SK-N-SH (cell line): ENCODE results near the gene CD300A. TPM values are rescaled to one million over a fixed set of nuclear protein-coding genes. Genes with fewer than 3 reads are reported as not detected.

Experiments used
- CTCF ChIA-PET: fragments of 300-600, 350-600 bp; formaldehyde crosslinking; extraction: SDS; loops from one replicate; lab custom pipeline; 2021; lab: Yijun Ruan, JAX
- POLR2A ChIA-PET: fragments of 350-600 bp; sonication (Branson Sonifier 250); formaldehyde crosslinking; extraction: SDS; loops from one replicate; lab custom pipeline; 2020; ENCODE audit warnings: antibody characterized with exemption, inconsistent platforms; lab: Yijun Ruan, JAX
- DNase-seq: peaks from one replicate; pipeline ENCODE4 v3.0.0; 2012
- H2AFZ ChIP-seq: fragments of 200-600 bp; sonication (generic); 2 replicates; pipeline ENCODE4 v1.8.1; 2016; ENCODE audit warnings: antibody characterized with exemption, mild to moderate bottlenecking, low read depth
- H3F3A ChIP-seq: fragments of 200-600 bp; sonication (generic); replicated peaks from 2 replicates; pipeline ENCODE3; 2016; ENCODE audit warnings: antibody characterized with exemption, mild to moderate bottlenecking; ENCODE audit not compliant: insufficient read depth
- H3K27ac ChIP-seq, 2 experiments: fragments of 200-500 bp in 1 of 2; fragments of 200-600 bp in 1 of 2; sonication (Bioruptor generic) in 1 of 2; sonication (generic), shearing (Covaris generic) in 1 of 2; 2 replicates each; pipeline versions ENCODE4 v1.5.1 to v1.6.1; 2014 to 2016; ENCODE audit warnings: low read depth in 2 of 2, inconsistent platforms in 1 of 2, low read length in 1 of 2, mild to moderate bottlenecking in 1 of 2, mixed read lengths in 1 of 2
- H3K27me3 ChIP-seq: fragments of 200-600 bp; sonication (generic), shearing (Covaris generic); 2 replicates; pipeline ENCODE4 v1.6.1; 2016; ENCODE audit warnings: mixed run types; ENCODE audit not compliant: insufficient read depth
- H3K36me3 ChIP-seq, 2 experiments: fragments of 200-500 bp in 1 of 2; fragments of 200-600 bp in 1 of 2; sonication (Bioruptor generic) in 1 of 2; sonication (generic) in 1 of 2; replicated peaks in 1 of 2; 2 replicates each; pipeline versions ENCODE3 to v1.5.1; 2014 to 2016; ENCODE audit warnings: low read length in 1 of 2, mild to moderate bottlenecking in 1 of 2; ENCODE audit not compliant: insufficient read depth in 2 of 2, control insufficient read depth in 1 of 2
- H3K4me1 ChIP-seq, 2 experiments: fragments of 200-500 bp in 1 of 2; fragments of 200-600 bp in 1 of 2; sonication (Bioruptor generic) in 1 of 2; sonication (generic), shearing (Covaris generic) in 1 of 2; 2 replicates each; pipeline versions ENCODE4 v1.5.1 to v1.6.1; 2014 to 2016; ENCODE audit warnings: low read depth in 1 of 2, low read length in 1 of 2, mixed run types in 1 of 2; ENCODE audit not compliant: insufficient read depth in 2 of 2, control insufficient read depth in 1 of 2
- H3K4me2 ChIP-seq: fragments of 200-600 bp; sonication (generic), shearing (Covaris generic); 2 replicates; pipeline ENCODE4 v1.6.1; 2017; ENCODE audit warnings: mixed run types
- H3K4me3 ChIP-seq, 2 experiments: fragments of 200-500 bp in 1 of 2; fragments of 200-600 bp in 1 of 2; sonication (Bioruptor generic) in 1 of 2; sonication (generic), shearing (Covaris generic) in 1 of 2; 2 replicates each; pipeline versions ENCODE4 v1.5.1 to v1.8.1; 2014 to 2016; ENCODE audit warnings: low read depth in 2 of 2, inconsistent platforms in 1 of 2, low read length in 1 of 2, mild to moderate bottlenecking in 1 of 2, mixed read lengths in 1 of 2, moderate library complexity in 1 of 2
- H3K79me2 ChIP-seq: fragments of 200-600 bp; sonication (generic); 2 replicates; pipeline ENCODE4 v1.8.1; 2017; ENCODE audit warnings: mild to moderate bottlenecking; ENCODE audit not compliant: insufficient read depth
- H3K9ac ChIP-seq: fragments of 200-600 bp; sonication (generic); 2 replicates; pipeline ENCODE4 v1.6.1; 2017; ENCODE audit warnings: mixed run types
- H3K9me2 ChIP-seq: fragments of 200-600 bp; sonication (generic); 2 replicates; pipeline ENCODE4 v1.6.1; 2017; ENCODE audit warnings: mixed run types
- H3K9me3 ChIP-seq: fragments of 200-600 bp; sonication (generic); 2 replicates; pipeline ENCODE4 v1.6.1; 2017; ENCODE audit warnings: mixed run types, mild to moderate bottlenecking, moderate library complexity
- H4K20me1 ChIP-seq: fragments of 200-600 bp; sonication (generic); 2 replicates; pipeline ENCODE4 v1.6.1; 2017; ENCODE audit warnings: mild to moderate bottlenecking, mixed run types; ENCODE audit not compliant: insufficient read depth
- EP300 ChIP-seq, 2 experiments: IDR thresholded peaks; 2 replicates each; pipeline versions ENCODE4 v1.4.0 to v1.6.1; 2012; ENCODE audit warnings: borderline replicate concordance in 1 of 2, low read depth in 1 of 2, low read length in 1 of 2
- FOXM1 ChIP-seq: IDR thresholded peaks from 2 replicates; pipeline ENCODE4 v1.4.0; 2012; ENCODE audit warnings: low read depth, mild to moderate bottlenecking
- GABPA ChIP-seq: IDR thresholded peaks from 2 replicates; pipeline ENCODE4 v1.4.0; 2012; ENCODE audit warnings: low read depth, mild to moderate bottlenecking
- GATA2 ChIP-seq: sonication (generic); formaldehyde crosslinking; IDR thresholded peaks from 2 replicates; pipeline ENCODE4 v1.5.0; 2020; ENCODE audit warnings: mild to moderate bottlenecking, missing genetic modification reagents
- JUND ChIP-seq: IDR thresholded peaks from 2 replicates; pipeline ENCODE4 v1.4.0; 2012
- MEF2A ChIP-seq: IDR thresholded peaks from 2 replicates; pipeline ENCODE4 v1.4.0; 2012; ENCODE audit warnings: low read depth, borderline replicate concordance
- NFIC ChIP-seq: IDR thresholded peaks from 2 replicates; pipeline ENCODE4 v1.4.0; 2012; ENCODE audit warnings: borderline replicate concordance
- NRF1 ChIP-seq: IDR thresholded peaks from 2 replicates; pipeline ENCODE4 v1.6.1; 2012; ENCODE audit warnings: low read depth, mild to moderate bottlenecking, low read length
- RCOR1 ChIP-seq: fragments of 150-350 bp; IDR thresholded peaks from 2 replicates; pipeline ENCODE4 v1.6.1; 2017; ENCODE audit warnings: antibody characterized with exemption, low read length
- RFX5 ChIP-seq: IDR thresholded peaks from 2 replicates; pipeline ENCODE4 v1.6.1; 2012; ENCODE audit warnings: mild to moderate bottlenecking, improper control_type of control experiment, low read length
- RXRA ChIP-seq: IDR thresholded peaks from 2 replicates; pipeline ENCODE4 v1.4.0; 2012; ENCODE audit warnings: low read depth, mild to moderate bottlenecking, borderline replicate concordance
- SMC3 ChIP-seq: IDR thresholded peaks from 2 replicates; pipeline ENCODE4 v1.6.1; 2012; ENCODE audit warnings: low read depth, low read length, improper control_type of control experiment
- TAF1 ChIP-seq: IDR thresholded peaks from 2 replicates; pipeline ENCODE4 v1.6.1; 2012; ENCODE audit warnings: low read depth, mild to moderate bottlenecking, low read length, moderate library complexity, borderline replicate concordance
- TEAD4 ChIP-seq: IDR thresholded peaks from 2 replicates; pipeline ENCODE4 v1.4.0; 2012; ENCODE audit warnings: mild to moderate bottlenecking, borderline replicate concordance; ENCODE audit not compliant: insufficient read depth
- YY1 ChIP-seq: IDR thresholded peaks from 2 replicates; pipeline ENCODE4 v1.4.0; 2012; ENCODE audit warnings: low read depth, mild to moderate bottlenecking
- WGBS: methylation state at CpG from one replicate; pipeline ENCODE4 v1.1.6; 2017; ENCODE audit warnings: low lambda C conversion rate; 5-methylcytosine and 5-hydroxymethylcytosine counted together
- polyA plus RNA-seq, 3 experiments: library from polyadenylated mRNA; depleted of rRNA; stranded (reverse); fragments of >200 nt; gene quantifications; 2 replicates each; pipeline ENCODE4 v1.2.3, GENCODE V29; 2012
- TF ChIP-seq, protein P1 (sequence below): IDR thresholded peaks from 2 replicates; pipeline ENCODE4 v1.4.0; 2012; ENCODE audit warnings: low read depth, borderline replicate concordance
- TF ChIP-seq, protein P2 (sequence below): IDR thresholded peaks from 2 replicates; pipeline ENCODE4 v1.6.1; 2012; ENCODE audit warnings: mild to moderate bottlenecking, low read depth, low read length, moderate library complexity

CD300A gene
- polyA plus RNA-seq, 1 of the 3 experiments (the other 2 are of a cell fraction): not detected

DNA sequence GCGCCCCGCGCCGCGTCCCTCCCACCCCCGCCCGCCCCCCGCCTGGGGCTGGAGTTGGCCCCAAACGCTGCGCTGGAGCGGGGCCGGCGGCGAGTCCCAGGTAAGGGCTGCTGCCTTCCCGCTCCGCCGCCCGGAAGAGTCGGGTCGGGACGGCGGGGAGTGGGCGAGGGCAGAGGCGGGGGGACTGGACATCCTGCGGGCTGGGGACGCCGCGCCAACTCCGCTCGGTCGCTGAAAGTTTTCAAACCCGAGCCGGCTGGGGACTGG is 34.1 kb upstream of the CD300A start:
- peaks cover 0 to 11% of the 10 kb centered on the region in 2 experiments; a peak in 1 of 4 replicates for H3K4me1 ChIP-seq
- no peaks in the 10 kb centered on the region for H3F3A ChIP-seq
- H3K4me3 ChIP-seq: no peak overlapping the region; a peak in 1 of 4 replicates
- TF ChIP-seq RFX5 (no peak), TAF1 (no peak), NFIC (no peak), SMC3 (no peak), GATA2 (no peak), RCOR1 (no peak), JUND (no peak), TEAD4 (no peak), FOXM1 (no peak), EP300 (IDR thresholded peaks at IDR 0.05; ENCODE audit: borderline replicate concordance in 1 of 2, low read depth in 1 of 2, low read length in 1 of 2) (no peak), GABPA (no peak), RXRA (no peak), MEF2A (no peak), NRF1 (no peak), YY1 (no peak)
- TF ChIP-seq, protein P1, sequence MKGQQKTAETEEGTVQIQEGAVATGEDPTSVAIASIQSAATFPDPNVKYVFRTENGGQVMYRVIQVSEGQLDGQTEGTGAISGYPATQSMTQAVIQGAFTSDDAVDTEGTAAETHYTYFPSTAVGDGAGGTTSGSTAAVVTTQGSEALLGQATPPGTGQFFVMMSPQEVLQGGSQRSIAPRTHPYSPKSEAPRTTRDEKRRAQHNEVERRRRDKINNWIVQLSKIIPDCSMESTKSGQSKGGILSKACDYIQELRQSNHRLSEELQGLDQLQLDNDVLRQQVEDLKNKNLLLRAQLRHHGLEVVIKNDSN: no peak
- TF ChIP-seq, protein P2, sequence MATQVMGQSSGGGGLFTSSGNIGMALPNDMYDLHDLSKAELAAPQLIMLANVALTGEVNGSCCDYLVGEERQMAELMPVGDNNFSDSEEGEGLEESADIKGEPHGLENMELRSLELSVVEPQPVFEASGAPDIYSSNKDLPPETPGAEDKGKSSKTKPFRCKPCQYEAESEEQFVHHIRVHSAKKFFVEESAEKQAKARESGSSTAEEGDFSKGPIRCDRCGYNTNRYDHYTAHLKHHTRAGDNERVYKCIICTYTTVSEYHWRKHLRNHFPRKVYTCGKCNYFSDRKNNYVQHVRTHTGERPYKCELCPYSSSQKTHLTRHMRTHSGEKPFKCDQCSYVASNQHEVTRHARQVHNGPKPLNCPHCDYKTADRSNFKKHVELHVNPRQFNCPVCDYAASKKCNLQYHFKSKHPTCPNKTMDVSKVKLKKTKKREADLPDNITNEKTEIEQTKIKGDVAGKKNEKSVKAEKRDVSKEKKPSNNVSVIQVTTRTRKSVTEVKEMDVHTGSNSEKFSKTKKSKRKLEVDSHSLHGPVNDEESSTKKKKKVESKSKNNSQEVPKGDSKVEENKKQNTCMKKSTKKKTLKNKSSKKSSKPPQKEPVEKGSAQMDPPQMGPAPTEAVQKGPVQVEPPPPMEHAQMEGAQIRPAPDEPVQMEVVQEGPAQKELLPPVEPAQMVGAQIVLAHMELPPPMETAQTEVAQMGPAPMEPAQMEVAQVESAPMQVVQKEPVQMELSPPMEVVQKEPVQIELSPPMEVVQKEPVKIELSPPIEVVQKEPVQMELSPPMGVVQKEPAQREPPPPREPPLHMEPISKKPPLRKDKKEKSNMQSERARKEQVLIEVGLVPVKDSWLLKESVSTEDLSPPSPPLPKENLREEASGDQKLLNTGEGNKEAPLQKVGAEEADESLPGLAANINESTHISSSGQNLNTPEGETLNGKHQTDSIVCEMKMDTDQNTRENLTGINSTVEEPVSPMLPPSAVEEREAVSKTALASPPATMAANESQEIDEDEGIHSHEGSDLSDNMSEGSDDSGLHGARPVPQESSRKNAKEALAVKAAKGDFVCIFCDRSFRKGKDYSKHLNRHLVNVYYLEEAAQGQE: no peak
- TF ChIP-seq, all 33 proteins: peak for 0
- no peak overlapping the region for H3K4me2 ChIP-seq
- H3K27ac ChIP-seq: no peak overlapping the region
- POLR2A ChIA-PET: no interaction called here
- H3K36me3 ChIP-seq: no peaks in the 10 kb centered on the region
- no peaks in the 10 kb centered on the region for H3K79me2 ChIP-seq
- H3K9me3 ChIP-seq: peaks cover 6% of the 10 kb centered on the region; the same call in 1 of the 2 replicates
- WGBS: 7% methylated on average over 21 of the region's 33 CpGs
- CTCF ChIA-PET: no interaction called here
- no peaks in the 10 kb centered on the region for H4K20me1 ChIP-seq
- no peak overlapping the region for H3K9ac ChIP-seq
- no peaks in the 10 kb centered on the region for H3K9me2 ChIP-seq
- H3K27me3 ChIP-seq: no peaks in the 10 kb centered on the region
- H2AFZ ChIP-seq: no peak overlapping the region
- peak; percentile 79 for DNase-seq
